Measurements from ENCODE around the gene ANKRD23.
"Not testable (repeated sequence)": the region's sequence is repeated elsewhere in the genome, so short reads cannot be mapped to it uniquely, and the experiment has no call there.

ANKRD23 gene

DNA sequence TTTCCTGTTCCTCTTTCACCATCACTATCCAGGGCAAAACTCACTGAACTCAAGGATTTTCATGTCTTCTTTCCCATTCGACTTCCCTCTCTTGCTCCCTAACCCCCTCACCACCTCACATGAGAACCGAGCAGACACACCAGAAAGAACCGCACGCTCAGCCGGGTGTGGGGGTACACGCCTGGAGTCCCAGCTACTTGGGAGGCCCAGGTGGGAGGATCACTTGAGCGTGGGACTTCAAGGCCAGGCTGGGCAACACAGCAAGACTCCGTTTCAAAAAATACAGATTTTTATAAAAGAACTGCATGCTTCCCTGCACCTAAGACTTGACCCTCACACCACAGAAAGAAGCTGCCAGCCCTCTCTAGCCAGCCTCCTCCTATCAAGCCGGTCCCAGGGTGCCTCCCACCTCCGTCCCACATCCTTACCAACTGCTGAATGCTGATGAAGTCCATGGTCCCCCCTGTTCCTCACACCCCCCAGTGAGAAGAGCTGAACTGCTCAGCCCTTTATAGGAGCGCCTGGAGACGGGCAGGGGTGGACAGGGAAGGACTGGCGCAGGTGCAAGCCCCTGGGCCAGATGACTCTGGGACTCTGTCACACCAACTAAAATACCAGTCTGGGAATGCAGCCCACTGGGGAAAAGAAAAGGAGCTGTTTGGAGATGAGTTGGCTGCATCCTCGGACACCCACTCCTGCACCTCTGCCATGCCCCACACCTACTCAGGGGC lies at the start of gene ANKRD23:
ANKRD23 (minus strand) TSS at position 484 of the 731 bp plus-strand sequence; CDS start at position 455, 29 bp downstream.
- no peak for DNase-seq (ENCODE audit: extremely low read depth, insufficient read length)
- H3K36me3 ChIP-seq (ENCODE audit: control insufficient read depth, insufficient read depth, low read length), result peaks cover 11% of the 10 kb centered on the region
- TF ChIP-seq, protein P1, sequence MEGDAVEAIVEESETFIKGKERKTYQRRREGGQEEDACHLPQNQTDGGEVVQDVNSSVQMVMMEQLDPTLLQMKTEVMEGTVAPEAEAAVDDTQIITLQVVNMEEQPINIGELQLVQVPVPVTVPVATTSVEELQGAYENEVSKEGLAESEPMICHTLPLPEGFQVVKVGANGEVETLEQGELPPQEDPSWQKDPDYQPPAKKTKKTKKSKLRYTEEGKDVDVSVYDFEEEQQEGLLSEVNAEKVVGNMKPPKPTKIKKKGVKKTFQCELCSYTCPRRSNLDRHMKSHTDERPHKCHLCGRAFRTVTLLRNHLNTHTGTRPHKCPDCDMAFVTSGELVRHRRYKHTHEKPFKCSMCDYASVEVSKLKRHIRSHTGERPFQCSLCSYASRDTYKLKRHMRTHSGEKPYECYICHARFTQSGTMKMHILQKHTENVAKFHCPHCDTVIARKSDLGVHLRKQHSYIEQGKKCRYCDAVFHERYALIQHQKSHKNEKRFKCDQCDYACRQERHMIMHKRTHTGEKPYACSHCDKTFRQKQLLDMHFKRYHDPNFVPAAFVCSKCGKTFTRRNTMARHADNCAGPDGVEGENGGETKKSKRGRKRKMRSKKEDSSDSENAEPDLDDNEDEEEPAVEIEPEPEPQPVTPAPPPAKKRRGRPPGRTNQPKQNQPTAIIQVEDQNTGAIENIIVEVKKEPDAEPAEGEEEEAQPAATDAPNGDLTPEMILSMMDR (IDR thresholded peaks at IDR 0.05; ENCODE audit: insufficient read depth, low read length, poor library complexity, severe bottlenecking), result no peak
- H3K27me3 ChIP-seq (replicated peaks; ENCODE audit: control insufficient read depth, insufficient read depth, low read length), result no peaks in the 10 kb centered on the region
- no peak within 1 kb of the TSS for H3K4me3 ChIP-seq (replicated peaks; ENCODE audit: low read depth, low read length)

DNA sequence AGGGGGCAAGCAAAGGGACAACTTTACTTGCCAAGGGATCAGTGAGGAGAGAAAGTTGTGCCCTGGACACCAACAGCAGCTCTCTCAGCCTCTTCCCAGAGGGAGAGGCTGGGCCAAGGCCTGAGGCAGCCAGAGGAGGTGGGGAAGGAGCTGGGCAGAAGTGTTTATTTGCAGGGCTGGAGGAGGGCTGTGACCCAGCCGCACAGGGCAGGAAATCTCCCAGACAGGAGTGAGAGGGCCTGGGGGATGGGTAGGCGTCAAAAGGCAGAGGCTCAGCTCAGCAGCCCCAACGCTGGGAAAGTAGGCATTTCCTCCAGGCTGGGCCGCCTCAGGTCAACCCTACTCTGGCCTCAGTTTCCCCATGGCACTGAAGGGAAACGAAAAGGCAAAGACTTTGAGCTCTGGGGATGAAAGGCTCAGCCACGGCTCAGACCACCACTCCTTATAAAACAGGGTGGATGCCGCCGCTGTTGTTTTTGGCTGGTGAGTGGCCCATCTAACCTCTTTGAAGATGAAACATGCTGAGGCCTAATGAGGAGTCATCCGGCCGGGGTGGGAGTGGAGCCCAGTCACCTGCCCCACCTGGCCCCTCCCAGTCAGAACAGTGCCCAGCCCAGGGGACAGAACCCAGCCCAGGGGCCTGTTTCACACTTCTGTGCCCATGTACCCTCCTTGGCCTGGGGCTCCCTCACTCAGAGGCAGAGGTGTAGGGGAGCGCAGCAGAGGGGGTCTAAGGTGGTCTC lies 47.9 kb upstream of the ANKRD23 start:
- Histone ChIP-seq H3K36me3 (ENCODE audit: control insufficient read depth, insufficient read depth, low read length) (no peaks in the 10 kb centered on the region), H3K27me3 (replicated peaks; ENCODE audit: control insufficient read depth, insufficient read depth, low read length) (peaks cover 2% of the 10 kb centered on the region), H3K4me3 (replicated peaks; ENCODE audit: low read depth, low read length) (no peak overlapping the region)
- TF ChIP-seq, protein P1 (IDR thresholded peaks at IDR 0.05; ENCODE audit: insufficient read depth, low read length, poor library complexity, severe bottlenecking), result no peak
- DNase-seq (ENCODE audit: extremely low read depth, insufficient read length), result no peak

DNA sequence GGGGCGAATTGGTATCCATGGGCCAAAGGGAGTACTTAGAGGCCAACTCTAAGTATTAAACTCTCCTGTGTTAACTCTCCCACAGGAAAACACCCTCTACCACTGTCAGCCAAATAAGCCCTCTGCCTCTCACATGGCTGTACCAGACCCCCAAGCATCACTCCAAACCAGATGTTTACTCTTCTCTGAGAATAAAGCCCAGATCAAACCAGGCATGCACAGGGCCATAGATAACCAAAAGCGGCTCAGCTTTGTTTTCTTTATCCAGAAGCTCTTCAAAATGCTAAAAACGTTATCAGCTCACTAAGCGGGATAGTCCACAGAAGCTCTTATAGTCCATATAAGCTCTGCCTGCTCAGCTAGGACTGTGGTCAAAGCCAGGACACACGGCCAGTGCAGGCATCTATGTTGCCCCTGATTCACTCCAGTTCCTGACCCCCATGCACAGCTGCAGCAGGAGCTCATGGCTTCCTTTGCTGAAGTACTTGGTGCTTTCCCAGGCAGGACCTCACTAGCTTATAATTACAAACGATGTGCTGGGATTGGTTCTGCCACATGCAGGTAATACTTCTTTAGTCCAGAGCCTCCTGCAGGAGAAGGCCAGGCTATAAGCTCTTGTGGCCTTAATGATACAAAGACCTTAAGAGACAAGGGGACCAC lies 47.0 kb upstream of the ANKRD23 start:
- Histone ChIP-seq H3K36me3 (ENCODE audit: control insufficient read depth, insufficient read depth, low read length) (no peaks in the 10 kb centered on the region), H3K27me3 (replicated peaks; ENCODE audit: control insufficient read depth, insufficient read depth, low read length) (no peaks in the 10 kb centered on the region; the same call in 1 of the 2 replicates), H3K4me3 (replicated peaks; ENCODE audit: low read depth, low read length) (no peak overlapping the region)
- TF ChIP-seq, protein P1 (IDR thresholded peaks at IDR 0.05; ENCODE audit: insufficient read depth, low read length, poor library complexity, severe bottlenecking), result no peak
- DNase-seq (ENCODE audit: extremely low read depth, insufficient read length), result no peak

DNA sequence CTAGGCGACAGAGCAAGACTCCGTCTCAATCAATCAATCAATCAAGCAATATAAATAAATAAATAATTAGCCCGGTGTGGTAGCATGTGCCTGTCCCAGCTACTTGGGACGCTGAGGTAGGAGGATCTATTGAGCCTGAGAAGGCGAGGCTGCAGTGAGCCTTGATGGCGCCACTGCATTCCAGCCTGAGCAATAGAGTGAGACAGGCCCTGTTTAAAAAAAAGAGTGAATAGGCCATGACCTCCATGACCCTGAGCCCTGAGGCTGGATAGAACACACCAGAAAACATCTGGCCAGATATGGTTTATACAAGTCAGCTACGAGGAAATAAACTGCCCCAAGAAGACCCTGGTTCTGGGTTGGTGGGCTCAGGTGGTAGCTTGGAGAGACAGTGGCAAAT lies 46.4 kb upstream of the ANKRD23 start:
- DNase-seq (ENCODE audit: extremely low read depth, insufficient read length), result no peak
- Histone ChIP-seq H3K36me3 (ENCODE audit: control insufficient read depth, insufficient read depth, low read length) (no peaks in the 10 kb centered on the region), H3K4me3 (replicated peaks; ENCODE audit: low read depth, low read length) (no peak overlapping the region), H3K27me3 (replicated peaks; ENCODE audit: control insufficient read depth, insufficient read depth, low read length) (no peaks in the 10 kb centered on the region; the same call in 1 of the 2 replicates)
- TF ChIP-seq, protein P1 (IDR thresholded peaks at IDR 0.05; ENCODE audit: insufficient read depth, low read length, poor library complexity, severe bottlenecking), result no peak

DNA sequence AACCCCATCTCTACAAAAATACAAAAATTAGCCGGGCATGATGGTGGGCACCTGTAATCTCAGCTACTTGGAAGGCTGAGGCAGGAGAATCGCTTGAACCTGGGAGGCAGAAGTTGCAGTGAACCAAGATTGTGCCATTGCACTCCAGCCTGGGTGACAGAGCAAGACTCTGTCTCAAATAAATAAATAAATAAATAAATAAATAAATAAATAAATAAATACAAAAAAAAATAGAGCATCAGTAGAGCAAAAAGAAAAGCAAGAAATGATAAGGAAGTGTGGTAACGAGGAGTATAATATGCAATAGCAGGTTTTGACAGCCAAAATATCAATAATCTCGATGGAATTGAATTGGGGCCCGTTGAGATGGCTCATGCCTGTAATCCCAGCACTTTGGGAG lies 45.7 kb upstream of the ANKRD23 start:
- H3K36me3 ChIP-seq (ENCODE audit: control insufficient read depth, insufficient read depth, low read length); DNase-seq (ENCODE audit: extremely low read depth, insufficient read length); H3K27me3 ChIP-seq (replicated peaks; ENCODE audit: control insufficient read depth, insufficient read depth, low read length); H3K4me3 ChIP-seq (replicated peaks; ENCODE audit: low read depth, low read length): not testable (repeated sequence)
